Smooth muscle cell (in vitro differentiated cells): ENCODE measurements around the gene RPS5. TPM values are rescaled to one million over a fixed set of nuclear protein-coding genes. Genes with fewer than 3 reads are reported as not detected.

ENCODE experiments used
- DNase-seq: peaks from one replicate; lab custom pipeline; 2025; ENCODE audit not compliant: unreplicated experiment; lab: John Stamatoyannopoulos, UW
- H2AFZ ChIP-seq: fragments of 200-600 bp; sonication (generic); 2 replicates; pipeline ENCODE4 v1.6.0; 2016; ENCODE audit warnings: antibody characterized with exemption, low read depth, mild to moderate bottlenecking
- H3F3A ChIP-seq: fragments of 200-600 bp; sonication (generic); 2 replicates; pipeline ENCODE4 v1.6.0; 2017; ENCODE audit warnings: antibody characterized with exemption, low read depth
- H3K27ac ChIP-seq: fragments of 200-600 bp; sonication (generic); 2 replicates; pipeline ENCODE4 v1.5.1; 2016; ENCODE audit warnings: low read depth, mild to moderate bottlenecking
- H3K27me3 ChIP-seq: fragments of 200-600 bp; sonication (generic); 2 replicates; pipeline ENCODE4 v1.6.1; 2016; ENCODE audit warnings: low read depth, mild to moderate bottlenecking
- H3K36me3 ChIP-seq: fragments of 200-600 bp; sonication (generic); 2 replicates; pipeline ENCODE4 v1.5.1; 2016; ENCODE audit warnings: low read depth
- H3K4me1 ChIP-seq: fragments of 200-600 bp; sonication (generic); 2 replicates; pipeline ENCODE4 v1.5.1; 2016; ENCODE audit warnings: low read depth
- H3K4me2 ChIP-seq: fragments of 200-600 bp; sonication (generic); 2 replicates; pipeline ENCODE4 v1.6.0; 2016; ENCODE audit warnings: mild to moderate bottlenecking
- H3K4me3 ChIP-seq: fragments of 200-600 bp; sonication (generic); 2 replicates; pipeline ENCODE4 v1.5.1; 2016; ENCODE audit warnings: mild to moderate bottlenecking
- H3K79me2 ChIP-seq: fragments of 200-600 bp; sonication (generic); 2 replicates; pipeline ENCODE4 v1.6.0; 2016; ENCODE audit warnings: low read depth, mild to moderate bottlenecking
- H3K9ac ChIP-seq: fragments of 200-600 bp; sonication (generic); 2 replicates; pipeline ENCODE4 v1.6.0; 2016; ENCODE audit warnings: low read depth
- H3K9me3 ChIP-seq: fragments of 200-600 bp; sonication (generic); replicated peaks from 2 replicates; pipeline ENCODE4 v1.5.1; 2016; ENCODE audit warnings: low read depth
- H4K20me1 ChIP-seq: fragments of 200-600 bp; sonication (generic); 2 replicates; pipeline ENCODE4 v1.6.0; 2016; ENCODE audit warnings: low read depth
- CTCF ChIP-seq: fragments of 200-600 bp; sonication (generic); IDR thresholded peaks from 2 replicates; pipeline ENCODE4 v1.5.1; 2017; ENCODE audit warnings: borderline replicate concordance, mild to moderate bottlenecking, antibody characterized with exemption; ENCODE audit not compliant: insufficient read depth, poor library complexity, severe bottlenecking
- WGBS: methylation state at CpG from one replicate; pipeline ENCODE4 v1.1.7; 2016; ENCODE audit warnings: low lambda C conversion rate; 5-methylcytosine and 5-hydroxymethylcytosine counted together
- polyA plus RNA-seq: library from polyadenylated mRNA; unstranded; fragments of >200 nt; fragmentation: Nextera tagmentation; extraction: Ambion mirVana; gene quantifications from 2 replicates; pipeline ENCODE4 v1.2.1, GENCODE V29; 2016
- total RNA-seq: library from RNA; depleted of rRNA; stranded (reverse); fragments of >200 nt; gene quantifications from 2 replicates; pipeline ENCODE4 v1.2.3, GENCODE V29; 2014

RPS5 gene
- total and polyA plus RNA-seq, 2 experiments from 2014 or later, result 684 to 1,773 TPM

GRCh38 chr19:58409010-58409790, 22.1 kb downstream of the RPS5 start:
- H3K4me2 ChIP-seq, result peak overlapping the region; percentile 96
- TF ChIP-seq CTCF, result no peak
- H4K20me1 ChIP-seq, result no peaks in the 10 kb centered on the region
- 11% methylated on average over 34 of the region's 34 CpGs for WGBS
- peak overlapping the region; percentile 88 for H3K4me3 ChIP-seq
- DNase-seq, result no peak
- H3K4me1 ChIP-seq, result no peaks in the 10 kb centered on the region
- H3F3A ChIP-seq, result no peaks in the 10 kb centered on the region
- H3K27ac ChIP-seq, result peak overlapping the region; percentile 85
- H3K36me3 ChIP-seq, result no peaks in the 10 kb centered on the region
- peaks cover 31% of the 10 kb centered on the region for H3K79me2 ChIP-seq
- H3K9me3 ChIP-seq, result no peaks in the 10 kb centered on the region
- peak overlapping the region; percentile 71 for H2AFZ ChIP-seq
- H3K9ac ChIP-seq, result peak overlapping the region; percentile 91
- H3K27me3 ChIP-seq, result no peaks in the 10 kb centered on the region

GRCh38 chr19:58416604-58417003, 29.5 kb downstream of the RPS5 start:
- 98% methylated on average over 5 of the region's 5 CpGs for WGBS

GRCh38 chr19:58417071-58417470, 30.0 kb downstream of the RPS5 start:
- H3K79me2 ChIP-seq, result peaks cover 16% of the 10 kb centered on the region
- no peak overlapping the region for H3K4me2 ChIP-seq
- H4K20me1 ChIP-seq, result no peaks in the 10 kb centered on the region
- no peaks in the 10 kb centered on the region for H3K4me1 ChIP-seq
- no peaks in the 10 kb centered on the region for H3K27me3 ChIP-seq
- H3K4me3 ChIP-seq, result no peak overlapping the region
- H2AFZ ChIP-seq, result no peak overlapping the region
- no peak overlapping the region for H3K27ac ChIP-seq
- no peaks in the 10 kb centered on the region for H3F3A ChIP-seq
- DNase-seq, result no peak
- WGBS, result 96% methylated on average over 7 of the region's 7 CpGs
- H3K36me3 ChIP-seq, result peaks cover 15% of the 10 kb centered on the region
- no peaks in the 10 kb centered on the region for H3K9me3 ChIP-seq
- TF ChIP-seq CTCF, result no peak
- H3K9ac ChIP-seq, result no peak overlapping the region

More at GRCh38 chr19:58416604-58417003, 29.5 kb downstream of the RPS5 start:
- H3K27me3 ChIP-seq, result no peaks in the 10 kb centered on the region
- no peaks in the 10 kb centered on the region for H3K9me3 ChIP-seq
- peaks cover 18% of the 10 kb centered on the region for H3K79me2 ChIP-seq
- no peak overlapping the region for H3K4me2 ChIP-seq
- no peak overlapping the region for H2AFZ ChIP-seq
- no peaks in the 10 kb centered on the region for H4K20me1 ChIP-seq
- no peak overlapping the region for H3K27ac ChIP-seq
- no peak overlapping the region for H3K9ac ChIP-seq
- no peaks in the 10 kb centered on the region for H3F3A ChIP-seq
- H3K4me3 ChIP-seq, result no peak overlapping the region
- H3K4me1 ChIP-seq, result no peaks in the 10 kb centered on the region
- DNase-seq, result no peak
- H3K36me3 ChIP-seq, result peaks cover 15% of the 10 kb centered on the region
- TF ChIP-seq CTCF, result no peak

- WGBS, result 59% methylated on average over 1 of the region's 1 CpG
- Histone ChIP-seq H3K4me1 (no peaks in the 10 kb centered on the region), H3F3A (no peaks in the 10 kb centered on the region), H3K36me3 (peaks cover 5% of the 10 kb centered on the region), H4K20me1 (no peaks in the 10 kb centered on the region), H3K27ac (no peak overlapping the region), H3K4me2 (no peak overlapping the region), H3K9ac (no peak overlapping the region), H2AFZ (no peak overlapping the region), H3K27me3 (no peaks in the 10 kb centered on the region), H3K9me3 (peaks cover 7% of the 10 kb centered on the region), H3K4me3 (no peak overlapping the region), H3K79me2 (no peaks in the 10 kb centered on the region)
- DNase-seq, result no peak
- no peak for TF ChIP-seq CTCF
Measured at GRCh38 chr19:58428617-58429016, 41.5 kb downstream of the RPS5 start.
